GM18502 (cell line): ENCODE data around the gene WFDC2.

Experiments
- ATAC-seq: cut with Tn5 transposase; IDR thresholded peaks from one replicate; pipeline ENCODE4 v1.9.1; 2021; ENCODE audit warnings: mild to moderate bottlenecking; ENCODE audit not compliant: unreplicated experiment, poor library complexity

Gene WFDC2, protein sequence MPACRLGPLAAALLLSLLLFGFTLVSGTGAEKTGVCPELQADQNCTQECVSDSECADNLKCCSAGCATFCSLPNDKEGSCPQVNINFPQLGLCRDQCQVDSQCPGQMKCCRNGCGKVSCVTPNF

DNA sequence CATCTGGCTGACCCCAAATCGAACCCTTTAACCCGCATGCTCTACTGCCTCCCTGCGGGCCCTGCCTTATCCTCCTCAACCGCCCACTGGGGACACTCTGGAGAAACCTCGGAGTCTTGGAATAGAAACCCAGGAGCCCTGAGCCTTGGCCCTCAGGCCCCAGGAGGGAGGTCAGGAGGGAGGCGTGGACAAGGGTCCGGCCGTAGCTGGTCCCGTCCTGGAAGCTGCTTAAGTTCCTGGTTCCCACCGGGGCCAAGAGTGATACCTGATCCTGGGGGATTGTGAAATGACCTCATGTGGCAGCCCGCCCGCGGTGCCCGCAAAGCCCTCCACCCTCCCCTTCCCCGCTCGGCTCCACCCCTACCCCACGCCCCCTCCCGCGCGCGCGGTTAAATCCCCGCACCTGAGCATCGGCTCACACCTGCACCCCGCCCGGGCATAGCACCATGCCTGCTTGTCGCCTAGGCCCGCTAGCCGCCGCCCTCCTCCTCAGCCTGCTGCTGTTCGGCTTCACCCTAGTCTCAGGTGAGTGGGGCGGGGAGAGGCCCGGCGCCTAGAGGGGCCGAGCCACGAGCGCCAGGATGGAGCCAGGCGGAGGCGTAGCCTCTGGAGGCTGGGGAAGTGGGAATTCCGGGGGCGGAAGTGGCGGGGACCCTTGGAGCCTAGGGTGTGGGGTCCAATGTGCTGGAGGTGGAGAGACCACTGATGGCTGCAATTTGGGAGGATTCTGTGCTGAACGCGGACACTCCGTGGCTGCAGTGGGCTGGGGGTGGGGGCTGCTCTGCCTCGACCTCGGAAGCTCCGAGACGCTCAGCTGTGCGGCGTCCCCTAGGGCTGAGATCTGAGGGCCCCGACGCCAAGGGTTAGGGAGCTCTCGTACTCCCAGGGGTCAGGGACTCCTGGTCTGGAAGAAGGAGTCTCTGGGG is at the start of gene WFDC2:
WFDC2 (plus strand) TSS at position 418 of the 926 bp plus-strand sequence; CDS start at position 447, 29 bp downstream.
- ATAC-seq, result no peak

- ATAC-seq, result no peak
Observed at GRCh38 chr20:45420125-45420524, 49.4 kb upstream of the WFDC2 start.

GRCh38 chr20:45423700-45424099 is 45.9 kb upstream of the WFDC2 start:
- ATAC-seq, result no peak

DNA sequence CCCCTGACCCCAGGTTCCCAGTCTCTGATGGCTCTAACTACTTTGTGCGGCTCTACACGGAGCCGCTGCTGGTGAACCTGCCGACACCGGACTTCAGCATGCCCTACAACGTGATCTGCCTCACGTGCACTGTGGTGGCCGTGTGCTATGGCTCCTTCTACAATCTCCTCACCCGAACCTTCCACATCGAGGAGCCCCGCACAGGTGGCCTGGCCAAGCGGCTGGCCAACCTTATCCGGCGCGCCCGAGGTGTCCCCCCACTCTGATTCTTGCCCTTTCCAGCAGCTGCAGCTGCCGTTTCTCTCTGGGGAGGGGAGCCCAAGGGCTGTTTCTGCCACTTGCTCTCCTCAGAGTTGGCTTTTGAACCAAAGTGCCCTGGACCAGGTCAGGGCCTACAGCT is 44.0 kb upstream of the WFDC2 start:
- ATAC-seq, result no peak

DNA sequence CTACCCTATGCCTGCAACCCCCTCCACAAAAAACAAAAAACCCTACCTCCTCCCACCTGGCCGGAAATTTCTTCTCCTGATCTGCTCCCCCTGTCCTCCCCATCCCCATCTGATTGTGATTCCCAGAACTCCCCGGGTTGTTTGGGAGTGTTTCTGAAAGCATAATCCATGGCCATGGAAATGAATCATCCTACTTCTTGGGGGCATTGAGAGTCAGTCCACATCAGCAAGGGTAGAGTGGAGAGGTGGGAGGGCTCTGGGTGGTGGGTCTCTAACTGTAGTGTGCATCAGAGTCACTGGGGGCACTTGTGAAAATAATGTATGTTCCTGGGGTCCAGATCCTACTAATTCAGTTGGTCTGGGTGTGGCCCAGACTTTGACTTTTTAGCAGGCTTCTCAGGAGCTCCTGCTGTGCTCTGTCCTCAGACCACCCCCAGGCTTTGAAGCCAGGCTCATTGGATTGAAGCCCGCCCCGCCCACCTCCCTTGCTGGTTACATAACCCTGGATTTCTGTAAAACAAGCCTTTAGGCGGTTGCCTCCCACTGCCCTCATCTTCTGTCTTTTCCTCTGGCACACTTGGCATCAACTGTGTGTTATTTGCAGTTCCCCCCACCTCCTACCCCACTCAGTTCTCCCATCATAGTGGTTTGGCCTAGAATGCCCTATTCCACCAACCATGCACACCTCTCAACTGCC is 43.1 kb upstream of the WFDC2 start:
- ATAC-seq, result no peak

DNA sequence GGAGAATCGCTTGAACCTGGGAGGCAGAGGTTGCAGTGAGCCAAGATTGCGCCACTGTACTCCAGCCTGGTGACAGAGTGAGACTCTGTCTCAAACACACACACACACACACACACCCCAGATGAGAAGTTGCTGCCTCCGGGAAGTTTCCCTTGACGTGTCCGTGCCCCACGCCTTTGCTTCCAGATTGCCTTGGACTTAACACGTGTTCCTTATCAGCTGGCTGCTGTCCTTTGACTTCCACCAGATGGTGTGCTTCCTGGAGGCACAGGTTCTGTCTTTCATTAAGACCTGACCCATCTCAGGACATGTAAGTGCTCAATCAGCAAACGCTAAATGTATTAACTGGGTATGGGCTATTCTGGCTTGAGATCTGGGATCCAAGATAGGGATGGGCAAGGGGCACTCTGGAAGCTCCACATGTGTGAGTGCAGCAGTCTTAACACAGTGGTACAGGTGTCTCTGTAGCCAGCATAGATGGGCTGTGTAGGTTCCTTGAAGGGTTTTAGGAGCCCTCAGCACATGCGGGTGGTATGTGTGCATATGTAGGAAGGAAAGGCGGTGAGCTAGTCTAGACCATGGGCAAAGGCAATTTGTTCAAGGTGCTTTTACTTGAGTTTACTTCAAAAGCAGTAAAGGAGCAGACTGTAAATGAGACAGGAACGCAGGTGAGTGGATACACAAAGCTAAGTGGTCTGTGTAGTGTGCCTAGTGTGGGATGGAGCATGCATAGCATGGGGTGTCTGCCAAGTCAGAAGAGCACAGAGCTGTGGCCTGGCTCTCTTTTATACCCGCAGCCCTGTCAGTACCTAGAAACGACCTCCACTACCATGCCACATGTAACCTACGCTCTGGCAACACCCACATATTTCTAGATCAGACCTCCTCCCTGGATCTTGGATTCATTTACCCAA is 42.1 kb upstream of the WFDC2 start:
- ATAC-seq, result no peak

DNA sequence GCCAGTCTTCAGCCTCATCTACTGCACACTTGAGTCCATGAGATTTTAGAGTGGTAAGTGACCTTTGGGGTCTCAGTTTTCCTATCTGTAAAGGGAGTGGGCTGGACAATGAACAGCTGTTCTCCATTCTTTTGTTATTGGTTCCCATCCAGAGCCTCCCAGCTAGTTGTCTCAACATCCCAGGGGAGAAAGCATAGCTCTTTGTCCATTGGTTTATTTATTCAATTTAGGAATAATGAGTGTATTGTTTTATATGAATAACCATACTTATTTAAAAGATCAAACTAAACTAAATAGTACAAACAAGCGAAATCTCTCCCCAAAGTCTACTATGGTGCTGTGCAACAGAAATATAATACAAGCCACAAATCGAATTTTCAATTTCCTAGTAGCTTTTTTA is 39.9 kb upstream of the WFDC2 start:
- ATAC-seq, result no peak

DNA sequence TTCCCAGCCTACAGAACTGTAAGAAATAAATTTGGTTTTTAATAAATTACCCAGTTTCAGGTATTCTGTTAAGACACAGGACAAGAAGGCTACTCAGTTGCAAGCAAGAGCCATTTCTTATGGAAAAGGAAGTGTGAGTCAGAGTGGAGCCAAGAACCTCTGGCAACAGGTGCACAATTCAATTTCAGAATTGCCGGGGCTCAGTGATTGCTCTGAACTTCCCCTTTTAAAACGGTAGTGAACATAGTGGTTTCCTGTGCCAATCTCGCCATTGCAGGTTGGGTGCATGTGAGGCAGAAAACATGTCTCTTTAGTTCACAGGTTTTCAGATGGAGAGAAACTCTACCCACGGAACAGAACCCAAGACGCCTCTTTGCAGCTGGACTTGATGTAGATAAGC is 37.3 kb upstream of the WFDC2 start:
- ATAC-seq, result peak; percentile 68

DNA sequence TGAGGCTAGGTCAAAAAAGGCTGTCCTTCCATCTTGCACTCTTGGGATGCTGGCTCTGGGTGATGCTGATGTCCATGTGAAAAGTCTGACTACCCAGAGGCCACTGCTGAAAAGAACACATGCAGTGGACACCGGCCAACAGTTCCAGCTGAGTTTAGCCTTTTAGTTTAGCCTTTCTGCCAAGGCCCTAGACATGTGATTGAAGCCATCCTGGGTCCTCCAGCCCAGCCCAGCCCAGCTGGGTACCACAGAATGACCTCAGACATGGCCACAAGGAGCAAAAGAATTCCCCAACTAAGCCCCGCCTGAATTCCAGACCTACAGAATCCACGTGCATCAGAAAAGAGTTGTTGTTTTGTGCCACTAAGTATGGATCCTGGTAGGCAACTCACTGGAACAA is 36.2 kb upstream of the WFDC2 start:
- ATAC-seq, result no peak

- ATAC-seq, result no peak
Observed at GRCh38 chr20:45433976-45434375, 35.6 kb upstream of the WFDC2 start.

DNA sequence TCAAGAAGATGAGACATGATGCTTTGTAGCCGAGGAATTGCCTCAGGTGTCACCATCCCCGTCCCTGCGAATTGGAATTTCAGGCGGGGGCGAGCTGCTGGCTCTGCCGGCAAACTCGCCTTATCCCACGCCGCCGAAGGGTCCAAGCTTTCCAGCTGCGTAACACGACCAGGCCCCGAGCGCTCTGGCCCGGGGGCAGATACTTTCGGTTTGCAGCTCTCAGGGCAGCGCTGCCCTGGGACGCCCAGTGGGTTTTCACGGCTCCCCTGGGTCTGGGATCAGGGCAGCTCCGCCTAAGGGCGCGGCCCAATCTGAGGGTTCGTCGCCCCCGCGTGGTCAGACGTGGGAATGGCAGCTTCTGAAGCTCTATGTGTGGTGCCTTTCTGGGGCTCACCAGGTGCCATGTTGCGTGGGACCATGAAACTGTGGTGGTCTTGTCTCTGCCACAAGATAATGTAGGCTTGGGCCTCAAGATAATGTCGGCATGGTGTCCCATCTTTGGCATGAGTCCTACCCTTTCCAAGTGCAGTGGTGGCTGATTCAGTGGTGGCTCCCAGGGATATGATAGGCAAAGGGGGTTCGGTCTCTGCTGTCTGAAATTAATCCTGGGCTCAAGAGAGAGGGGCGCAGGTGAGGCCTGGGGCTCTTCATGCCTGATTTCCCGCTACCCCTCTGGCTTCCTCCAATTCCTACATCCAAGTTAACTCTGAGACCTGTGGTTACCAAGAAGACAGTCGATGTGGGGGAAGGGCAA is 32.6 kb upstream of the WFDC2 start:
- peak; percentile 87 for ATAC-seq

- ATAC-seq, result no peak
Observed at GRCh38 chr20:45440424-45440823, 29.1 kb upstream of the WFDC2 start.

DNA sequence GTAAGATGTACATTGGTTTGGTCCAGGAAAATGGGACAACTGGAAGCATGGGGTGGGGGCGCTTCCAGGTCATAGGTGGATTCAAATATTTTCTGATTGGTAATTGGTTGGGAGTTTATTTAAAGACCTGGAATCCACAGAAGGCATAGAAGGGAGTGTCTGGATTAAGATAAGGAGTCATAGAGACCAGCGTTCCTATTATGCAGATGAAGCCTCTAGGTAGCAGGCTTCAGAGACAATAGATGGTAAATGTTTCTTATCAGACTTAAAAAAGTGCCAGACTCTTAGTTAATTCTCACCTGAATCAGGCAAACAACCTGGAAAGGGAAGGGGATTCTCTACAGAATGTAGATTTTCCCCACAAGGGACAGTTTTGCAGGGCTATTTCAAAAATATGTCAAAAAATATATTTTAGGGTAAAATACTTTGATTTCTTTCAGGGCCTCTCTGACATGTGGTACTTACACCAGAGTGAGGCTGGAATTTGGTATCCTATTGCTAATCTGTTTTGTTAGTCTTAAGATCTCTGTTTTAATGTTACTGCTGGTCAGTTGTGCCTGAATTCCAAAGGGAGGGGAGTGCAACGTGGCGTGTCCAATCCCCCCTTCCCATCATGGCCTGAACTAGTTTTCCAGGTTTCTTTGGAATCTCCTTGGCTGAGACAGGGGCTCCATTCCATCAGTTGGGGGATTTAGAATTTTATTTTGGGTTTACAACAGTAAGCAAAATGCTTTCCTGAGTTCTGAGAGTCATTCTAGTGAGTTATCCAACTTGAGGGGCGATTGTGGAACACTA is 28.5 kb upstream of the WFDC2 start:
- no peak for ATAC-seq

DNA sequence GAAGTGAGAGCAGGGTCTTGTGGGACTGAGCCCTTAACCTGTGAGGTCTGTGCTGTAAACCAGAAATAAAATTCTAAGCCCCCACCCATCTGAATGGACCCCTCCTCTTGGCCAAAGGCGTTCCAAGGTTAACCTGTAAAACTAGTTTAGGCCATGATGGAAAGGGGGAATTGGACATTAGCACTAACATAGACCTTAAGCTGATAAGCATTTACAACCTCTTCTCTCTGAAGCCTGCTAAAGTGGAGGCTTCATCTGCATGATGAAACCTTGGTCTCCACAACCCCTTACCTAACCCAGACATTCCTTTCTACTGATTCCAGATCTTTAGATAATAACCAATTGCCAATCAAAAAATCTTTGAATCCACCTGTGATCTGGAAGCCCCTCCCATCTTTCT is 27.8 kb upstream of the WFDC2 start:
- no peak for ATAC-seq

DNA sequence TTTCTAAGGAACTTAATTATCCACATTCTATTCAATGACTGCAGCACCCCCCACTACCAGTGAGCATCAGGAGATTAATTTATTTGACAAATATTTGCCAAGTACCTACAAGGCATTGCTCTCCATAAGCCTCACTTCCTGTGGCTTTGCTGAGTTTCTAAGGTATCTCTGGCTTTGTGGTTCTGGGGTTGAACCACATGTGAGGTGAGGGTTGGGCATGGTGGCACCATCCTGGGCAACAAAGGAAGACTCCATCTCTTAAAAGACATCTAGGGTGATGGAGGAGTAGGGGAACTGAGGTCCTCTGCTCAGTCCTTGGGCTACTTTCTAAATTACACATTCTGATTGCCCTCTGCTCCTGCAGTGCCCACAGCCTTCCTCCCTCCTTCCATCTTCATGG is 25.5 kb upstream of the WFDC2 start:
- no peak for ATAC-seq

DNA sequence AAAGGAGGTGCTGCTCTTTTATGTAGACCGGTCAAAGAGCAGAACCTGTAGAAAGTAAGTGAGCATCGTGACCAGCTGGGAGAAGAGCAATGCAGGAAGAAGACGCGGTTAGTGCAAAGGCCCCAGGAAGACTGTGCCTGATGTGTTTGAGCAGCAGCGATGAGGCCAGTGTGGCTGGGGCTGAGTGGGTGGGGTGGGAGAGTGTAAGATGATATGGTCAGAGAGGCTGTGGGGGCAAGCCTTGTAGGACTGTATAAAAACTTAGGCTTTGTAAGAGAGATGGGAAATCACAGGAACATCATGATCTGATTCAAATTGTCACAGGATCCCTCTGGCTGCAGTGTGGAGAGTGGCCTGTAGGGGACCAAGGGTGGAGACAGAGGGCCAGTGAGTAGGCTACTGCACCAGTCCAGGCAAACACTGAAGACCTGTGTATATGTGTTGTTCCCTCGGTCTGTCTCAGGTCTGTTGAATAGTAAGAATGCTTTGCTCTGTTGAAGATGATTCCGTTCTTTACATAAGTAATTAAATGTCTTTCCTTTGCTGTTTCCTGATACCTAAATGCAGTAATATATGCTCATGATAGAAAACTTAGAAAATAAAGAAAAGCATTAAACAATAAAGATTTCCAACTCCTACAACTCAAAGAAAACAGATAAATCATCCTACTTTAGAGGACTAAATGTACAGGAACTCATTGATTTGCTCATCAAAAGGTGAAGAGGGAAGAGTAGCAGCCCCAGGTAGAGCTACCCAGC is 23.6 kb upstream of the WFDC2 start:
- no peak for ATAC-seq

- no peak for ATAC-seq
Observed at GRCh38 chr20:45448270-45448669, 21.3 kb upstream of the WFDC2 start.

GRCh38 chr20:45449528-45449927 is 20.0 kb upstream of the WFDC2 start:
- ATAC-seq, result no peak
